ENCODE results near the gene SUN5. TPM values are rescaled to one million over a fixed set of nuclear protein-coding genes. Genes with fewer than 3 reads are reported as not detected.

The SUN5 gene
- total RNA-seq, 1 experiment from 2014 or later: not detected

DNA sequence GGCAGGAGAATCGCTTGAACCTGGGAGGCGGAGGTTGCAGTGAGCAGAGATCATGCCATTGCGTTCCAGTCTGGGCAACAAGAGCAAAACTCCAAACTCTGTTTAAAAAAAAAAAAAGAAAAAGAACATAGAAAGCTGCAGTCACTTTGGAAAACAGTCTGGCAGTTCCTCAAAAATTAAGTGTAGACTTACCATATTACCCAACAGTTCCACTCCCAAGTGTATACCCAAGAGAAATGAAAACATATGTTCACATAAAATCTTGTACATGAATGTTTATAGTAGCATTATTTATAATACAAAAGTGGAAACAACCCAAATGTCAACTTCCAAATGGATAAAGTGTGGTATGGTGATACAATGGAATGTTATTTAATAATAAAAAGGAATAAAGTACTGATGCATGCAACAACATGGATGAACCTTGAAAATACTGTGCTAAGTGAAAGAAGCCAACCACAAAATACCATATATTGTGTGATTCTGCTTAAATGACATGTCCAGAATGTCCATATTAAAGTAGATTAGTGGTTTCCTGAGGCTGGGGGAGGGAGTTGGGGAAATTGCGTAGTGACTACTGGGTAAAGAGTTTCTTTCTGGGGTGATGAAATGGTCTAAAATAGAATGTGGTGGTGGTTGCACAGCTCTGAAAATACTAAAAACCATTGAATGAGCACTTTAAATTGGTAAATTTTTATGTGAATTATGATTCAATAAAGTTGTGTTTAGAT, 62.9 kb downstream of the SUN5 start:
- intact Hi-C loops (cut with micrococcal nuclease): no loop called here
- ChIA-PET CTCF (no interaction called here), POLR2A (ENCODE audit: unreplicated experiment) (no interaction called here)
- Histone ChIP-seq H3K27me3 (ENCODE audit: low read length) (peaks cover 15% of the 10 kb centered on the region; the same call in 1 of the 2 replicates), H3K4me3 (ENCODE audit: low read length) (no peak overlapping the region), H3K4me1 (ENCODE audit: insufficient read depth, low read length) (no peaks in the 10 kb centered on the region), H3K9ac (ENCODE audit: low read length) (no peak overlapping the region), H3K4me2 (ENCODE audit: low read length) (no peak overlapping the region), H3F3A (ENCODE audit: low read length, unreplicated experiment) (no peaks in the 10 kb centered on the region), H3K27ac (ENCODE audit: low read length) (no peak overlapping the region), H3K9me2 (replicated peaks; ENCODE audit: low read length) (no peaks in the 10 kb centered on the region), H4K20me1 (ENCODE audit: low read length) (no peaks in the 10 kb centered on the region), H3K79me2 (ENCODE audit: low read length) (no peaks in the 10 kb centered on the region), H2AFZ (ENCODE audit: low read length) (no peak overlapping the region), H3K36me3 (ENCODE audit: low read depth, low read length) (no peaks in the 10 kb centered on the region), H3K9me3 (ENCODE audit: low read length) (no peaks in the 10 kb centered on the region)
- TF ChIP-seq EZH2 (IDR thresholded peaks at IDR 0.05; ENCODE audit: low read length, unreplicated experiment) (no peak), EZH2phosphoT487 (IDR thresholded peaks at IDR 0.05; ENCODE audit: borderline replicate concordance, low read length) (no peak)
- TF ChIP-seq, protein P1, sequence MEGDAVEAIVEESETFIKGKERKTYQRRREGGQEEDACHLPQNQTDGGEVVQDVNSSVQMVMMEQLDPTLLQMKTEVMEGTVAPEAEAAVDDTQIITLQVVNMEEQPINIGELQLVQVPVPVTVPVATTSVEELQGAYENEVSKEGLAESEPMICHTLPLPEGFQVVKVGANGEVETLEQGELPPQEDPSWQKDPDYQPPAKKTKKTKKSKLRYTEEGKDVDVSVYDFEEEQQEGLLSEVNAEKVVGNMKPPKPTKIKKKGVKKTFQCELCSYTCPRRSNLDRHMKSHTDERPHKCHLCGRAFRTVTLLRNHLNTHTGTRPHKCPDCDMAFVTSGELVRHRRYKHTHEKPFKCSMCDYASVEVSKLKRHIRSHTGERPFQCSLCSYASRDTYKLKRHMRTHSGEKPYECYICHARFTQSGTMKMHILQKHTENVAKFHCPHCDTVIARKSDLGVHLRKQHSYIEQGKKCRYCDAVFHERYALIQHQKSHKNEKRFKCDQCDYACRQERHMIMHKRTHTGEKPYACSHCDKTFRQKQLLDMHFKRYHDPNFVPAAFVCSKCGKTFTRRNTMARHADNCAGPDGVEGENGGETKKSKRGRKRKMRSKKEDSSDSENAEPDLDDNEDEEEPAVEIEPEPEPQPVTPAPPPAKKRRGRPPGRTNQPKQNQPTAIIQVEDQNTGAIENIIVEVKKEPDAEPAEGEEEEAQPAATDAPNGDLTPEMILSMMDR (conservative IDR thresholded peaks at IDR 0.05; ENCODE audit: low read depth, low read length): no peak
- no TSS peak for BruUV-seq (replicated peaks)
- no peak for DNase-seq
- ATAC-seq: no peak

DNA sequence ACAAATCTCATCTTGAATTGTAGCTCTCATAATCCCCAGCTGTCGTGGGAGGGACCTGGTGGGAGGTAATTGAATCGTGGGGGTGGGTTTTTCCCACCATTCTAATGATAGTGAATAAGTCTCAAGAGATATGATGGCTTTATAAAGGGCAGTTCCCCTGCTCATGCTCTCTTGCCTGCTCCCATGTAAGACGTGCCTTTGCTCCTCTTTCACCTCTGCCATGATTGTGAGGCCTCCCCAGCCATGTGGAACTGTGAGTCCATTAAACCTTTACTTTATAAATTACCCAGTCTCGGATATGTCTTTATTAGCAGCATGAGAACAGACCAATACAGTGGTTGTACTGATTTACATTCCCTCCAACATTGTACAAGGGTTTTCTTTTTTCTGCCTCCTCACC, 69.7 kb downstream of the SUN5 start:
- intact Hi-C loops (cut with micrococcal nuclease): no loop called here
- Histone ChIP-seq H3K9me3 (ENCODE audit: low read length) (no peaks in the 10 kb centered on the region), H3K79me2 (ENCODE audit: low read length) (no peaks in the 10 kb centered on the region), H2AFZ (ENCODE audit: low read length) (no peak overlapping the region), H3F3A (ENCODE audit: low read length, unreplicated experiment) (no peaks in the 10 kb centered on the region), H3K4me3 (ENCODE audit: low read length) (no peak overlapping the region), H3K27me3 (ENCODE audit: low read length) (peaks cover 22% of the 10 kb centered on the region), H3K9ac (ENCODE audit: low read length) (no peak overlapping the region), H3K4me2 (ENCODE audit: low read length) (no peak overlapping the region), H3K27ac (ENCODE audit: low read length) (no peak overlapping the region), H3K9me2 (replicated peaks; ENCODE audit: low read length) (no peaks in the 10 kb centered on the region), H4K20me1 (ENCODE audit: low read length) (no peaks in the 10 kb centered on the region), H3K4me1 (ENCODE audit: insufficient read depth, low read length) (no peaks in the 10 kb centered on the region), H3K36me3 (ENCODE audit: low read depth, low read length) (no peaks in the 10 kb centered on the region)
- TF ChIP-seq, protein P1 (conservative IDR thresholded peaks at IDR 0.05; ENCODE audit: low read depth, low read length): no peak
- TF ChIP-seq EZH2phosphoT487 (IDR thresholded peaks at IDR 0.05; ENCODE audit: borderline replicate concordance, low read length): no peak
- no peak for TF ChIP-seq EZH2 (IDR thresholded peaks at IDR 0.05; ENCODE audit: low read length, unreplicated experiment)
- no TSS peak for BruUV-seq (replicated peaks)
- ChIA-PET POLR2A (ENCODE audit: unreplicated experiment) (no interaction called here), CTCF (no interaction called here)
- no peak for DNase-seq
- ATAC-seq: no peak

Other genes starting within 250 kb of the SUN5 start
- gene DNMT3B, start 242.0 kb downstream of the SUN5 start, total RNA-seq (2014; rRNA removed): 7.3 and 9.3 TPM in 2 replicates
- 81.4 and 91.3 TPM in 2 replicates for gene MAPRE1, start 184.5 kb downstream of the SUN5 start, total RNA-seq (2014; rRNA removed)
- not detected in 2 replicates for gene EFCAB8, start 145.5 kb downstream of the SUN5 start, total RNA-seq (2014; rRNA removed)
- gene BPIFB2, start 3.3 kb upstream of the SUN5 start, total RNA-seq (2014; rRNA removed): not detected in 2 replicates
- not detected in 2 replicates for gene BPIFB6, start 27.2 kb upstream of the SUN5 start, total RNA-seq (2014; rRNA removed)
- gene BPIFB3, start 49.5 kb upstream of the SUN5 start, total RNA-seq (2014; rRNA removed): not detected in 2 replicates
- not detected in 2 replicates for gene BPIFB4, start 75.2 kb upstream of the SUN5 start, total RNA-seq (2014; rRNA removed)
- not detected in 2 replicates for gene BPIFA2, start 163.7 kb upstream of the SUN5 start, total RNA-seq (2014; rRNA removed)
- gene BPIFA3, start 212.9 kb upstream of the SUN5 start, total RNA-seq (2014; rRNA removed): not detected in 2 replicates
- not detected in 2 replicates for gene BPIFA1, start 231.6 kb upstream of the SUN5 start, total RNA-seq (2014; rRNA removed)